DND-41 (cell line): ENCODE results near the gene RING1.

Experiments
- CTCF ChIP-seq: IDR thresholded peaks from 2 replicates; pipeline ENCODE4 v1.5.1; 2012; ENCODE audit warnings: borderline replicate concordance, low read length, moderate library complexity, mild to moderate bottlenecking; ENCODE audit not compliant: poor library complexity, severe bottlenecking; ENCODE audit errors: extremely low read depth
- EZH2 ChIP-seq: IDR thresholded peaks from 3 replicates; pipeline ENCODE4 v1.6.1; 2012; ENCODE audit warnings: borderline replicate concordance, low read depth, mild to moderate bottlenecking, moderate library complexity, low read length, inconsistent platforms; ENCODE audit not compliant: severe bottlenecking

- no peak for TF ChIP-seq EZH2
- no peak for TF ChIP-seq CTCF
Measured at GRCh38 chr6:33174784-33175183, 33.5 kb upstream of the RING1 start.
